Gastroesophageal sphincter (tissue), 3 donors: Measurements from ENCODE around the gene GMEB1.
"Not testable (repeated sequence)": the region's sequence is repeated elsewhere in the genome, so short reads cannot be mapped to it uniquely, and the experiment has no call there.

Source experiments
- EP300 ChIP-seq: sonication (generic); formaldehyde crosslinking; IDR thresholded peaks from one replicate; pipeline ENCODE4 v1.6.1; 2017; ENCODE audit warnings: antibody characterized with exemption, mild to moderate bottlenecking
- POLR2A ChIP-seq, 2 donors: fragments of 450-650 bp; IDR thresholded peaks; one replicate each; pipeline ENCODE4 v1.6.1; 2017; ENCODE audit warnings: antibody characterized with exemption in 2 of 2, mild to moderate bottlenecking in 2 of 2, moderate library complexity in 1 of 2
- POLR2AphosphoS5 ChIP-seq: sonication (generic); formaldehyde crosslinking; IDR thresholded peaks from one replicate; pipeline ENCODE4 v1.6.1; 2017; ENCODE audit warnings: antibody characterized with exemption
- TF ChIP-seq, protein P1 (sequence below), 4 experiments: fragments of 200-600 bp in 2 of 4; fragments of 450-650 bp in 2 of 4; sonication (generic) in 1 of 4; IDR thresholded peaks; one replicate each; pipeline ENCODE4 v1.5.1; 2017 to 2019; ENCODE audit warnings: antibody characterized with exemption in 4 of 4, mild to moderate bottlenecking in 2 of 4, moderate library complexity in 2 of 4

DNA sequence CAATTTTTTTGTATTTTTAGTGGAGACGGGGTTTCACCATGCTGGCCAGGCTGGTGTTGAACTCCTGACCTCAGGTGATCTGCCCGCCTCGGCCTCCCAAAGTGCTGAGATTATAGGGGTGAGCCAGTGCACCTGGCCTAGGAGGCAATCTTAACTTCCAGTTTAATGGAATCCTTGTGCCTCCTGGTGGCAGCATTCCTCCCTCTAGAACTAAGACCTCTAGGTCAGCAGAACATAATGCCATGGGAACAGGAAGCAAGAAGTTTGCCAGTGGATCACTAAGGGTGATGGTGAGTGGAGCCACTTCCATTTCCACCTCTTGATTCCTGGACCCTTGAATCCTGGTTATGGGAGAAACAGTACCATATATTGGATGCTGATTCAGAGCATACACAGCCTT, 14.7 kb upstream of the GMEB1 start:
- TF ChIP-seq, protein P1, sequence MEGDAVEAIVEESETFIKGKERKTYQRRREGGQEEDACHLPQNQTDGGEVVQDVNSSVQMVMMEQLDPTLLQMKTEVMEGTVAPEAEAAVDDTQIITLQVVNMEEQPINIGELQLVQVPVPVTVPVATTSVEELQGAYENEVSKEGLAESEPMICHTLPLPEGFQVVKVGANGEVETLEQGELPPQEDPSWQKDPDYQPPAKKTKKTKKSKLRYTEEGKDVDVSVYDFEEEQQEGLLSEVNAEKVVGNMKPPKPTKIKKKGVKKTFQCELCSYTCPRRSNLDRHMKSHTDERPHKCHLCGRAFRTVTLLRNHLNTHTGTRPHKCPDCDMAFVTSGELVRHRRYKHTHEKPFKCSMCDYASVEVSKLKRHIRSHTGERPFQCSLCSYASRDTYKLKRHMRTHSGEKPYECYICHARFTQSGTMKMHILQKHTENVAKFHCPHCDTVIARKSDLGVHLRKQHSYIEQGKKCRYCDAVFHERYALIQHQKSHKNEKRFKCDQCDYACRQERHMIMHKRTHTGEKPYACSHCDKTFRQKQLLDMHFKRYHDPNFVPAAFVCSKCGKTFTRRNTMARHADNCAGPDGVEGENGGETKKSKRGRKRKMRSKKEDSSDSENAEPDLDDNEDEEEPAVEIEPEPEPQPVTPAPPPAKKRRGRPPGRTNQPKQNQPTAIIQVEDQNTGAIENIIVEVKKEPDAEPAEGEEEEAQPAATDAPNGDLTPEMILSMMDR (IDR thresholded peaks at IDR 0.05) = not testable (repeated sequence)
- not testable (repeated sequence) for TF ChIP-seq EP300; POLR2AphosphoS5; POLR2A (IDR thresholded peaks at IDR 0.05)
